ENCODE data around the gene EID1. TPM values are rescaled to one million over a fixed set of nuclear protein-coding genes. Genes with fewer than 3 reads are reported as not detected.

EID1 gene
- total RNA-seq, 1 donor from 2014 or later: 165 TPM

DNA sequence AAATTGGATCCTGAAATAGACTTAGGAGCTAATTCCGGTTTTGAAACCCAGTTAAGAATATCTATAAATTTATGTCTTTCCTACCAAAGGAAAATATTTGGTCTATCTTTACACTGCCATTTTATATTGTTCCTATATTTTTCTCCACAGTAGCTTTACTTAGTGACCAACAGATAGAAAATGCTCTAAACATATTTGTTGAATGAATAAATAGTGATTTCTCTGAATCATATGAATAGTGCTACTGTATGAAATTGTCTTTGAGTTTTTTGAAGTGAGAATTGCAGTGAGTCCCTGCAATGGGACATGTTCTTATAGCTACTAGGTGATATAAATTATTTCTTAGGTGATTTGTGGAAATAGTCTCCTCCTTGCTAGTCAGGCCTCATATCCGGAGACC lies 18.5 kb upstream of the EID1 start:
- no peak overlapping the region for H3K4me3 ChIP-seq (ENCODE audit: insufficient read depth, low read depth, low read length)
- H4K20me1 ChIP-seq (ENCODE audit: insufficient read depth, low read length): no peaks in the 10 kb centered on the region
- H3K4me1 Mint-ChIP-seq (ENCODE audit: low read depth, unreplicated experiment): peaks cover 36% of the 10 kb centered on the region
- no peaks in the 10 kb centered on the region for H3K27me3 ChIP-seq (ENCODE audit: insufficient read depth, low read length)
- DNase-seq (ENCODE audit: low read depth): no peak
- H3K4me1 ChIP-seq (ENCODE audit: insufficient read depth, low read length): peaks cover 17% of the 10 kb centered on the region
- no peak overlapping the region for H3K27ac Mint-ChIP-seq (ENCODE audit: unreplicated experiment)
- no peak overlapping the region for H3K27ac ChIP-seq (ENCODE audit: low read depth, low read length)
- H3K79me2 ChIP-seq (ENCODE audit: insufficient read depth, low read length): no peaks in the 10 kb centered on the region
- no peak overlapping the region for H3K4me2 ChIP-seq (ENCODE audit: low read length)
- no peak overlapping the region for H3K9ac ChIP-seq (ENCODE audit: low read length)
- FAIRE-seq: peak; percentile 5
- no peak overlapping the region for H2AFZ ChIP-seq (ENCODE audit: low read depth, low read length)
- H3K4me3 Mint-ChIP-seq (ENCODE audit: unreplicated experiment): no peak overlapping the region
- H3K36me3 Mint-ChIP-seq (ENCODE audit: low read depth, unreplicated experiment): no peaks in the 10 kb centered on the region
- no peaks in the 10 kb centered on the region for H3K27me3 Mint-ChIP-seq (ENCODE audit: low read depth, unreplicated experiment)
- no peaks in the 10 kb centered on the region for H3K9me3 Mint-ChIP-seq (ENCODE audit: unreplicated experiment)
- H3K36me3 ChIP-seq (ENCODE audit: insufficient read depth, low read length): no peaks in the 10 kb centered on the region
- TF ChIP-seq, protein P1, sequence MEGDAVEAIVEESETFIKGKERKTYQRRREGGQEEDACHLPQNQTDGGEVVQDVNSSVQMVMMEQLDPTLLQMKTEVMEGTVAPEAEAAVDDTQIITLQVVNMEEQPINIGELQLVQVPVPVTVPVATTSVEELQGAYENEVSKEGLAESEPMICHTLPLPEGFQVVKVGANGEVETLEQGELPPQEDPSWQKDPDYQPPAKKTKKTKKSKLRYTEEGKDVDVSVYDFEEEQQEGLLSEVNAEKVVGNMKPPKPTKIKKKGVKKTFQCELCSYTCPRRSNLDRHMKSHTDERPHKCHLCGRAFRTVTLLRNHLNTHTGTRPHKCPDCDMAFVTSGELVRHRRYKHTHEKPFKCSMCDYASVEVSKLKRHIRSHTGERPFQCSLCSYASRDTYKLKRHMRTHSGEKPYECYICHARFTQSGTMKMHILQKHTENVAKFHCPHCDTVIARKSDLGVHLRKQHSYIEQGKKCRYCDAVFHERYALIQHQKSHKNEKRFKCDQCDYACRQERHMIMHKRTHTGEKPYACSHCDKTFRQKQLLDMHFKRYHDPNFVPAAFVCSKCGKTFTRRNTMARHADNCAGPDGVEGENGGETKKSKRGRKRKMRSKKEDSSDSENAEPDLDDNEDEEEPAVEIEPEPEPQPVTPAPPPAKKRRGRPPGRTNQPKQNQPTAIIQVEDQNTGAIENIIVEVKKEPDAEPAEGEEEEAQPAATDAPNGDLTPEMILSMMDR (IDR thresholded peaks at IDR 0.05; ENCODE audit: insufficient read depth, low read depth, low read length): no peak
- TF ChIP-seq EZH2 (IDR thresholded peaks at IDR 0.05; ENCODE audit: insufficient read depth, low read length): no peak
- H3K9me3 ChIP-seq (ENCODE audit: insufficient read depth, low read depth, low read length): no peaks in the 10 kb centered on the region

DNA sequence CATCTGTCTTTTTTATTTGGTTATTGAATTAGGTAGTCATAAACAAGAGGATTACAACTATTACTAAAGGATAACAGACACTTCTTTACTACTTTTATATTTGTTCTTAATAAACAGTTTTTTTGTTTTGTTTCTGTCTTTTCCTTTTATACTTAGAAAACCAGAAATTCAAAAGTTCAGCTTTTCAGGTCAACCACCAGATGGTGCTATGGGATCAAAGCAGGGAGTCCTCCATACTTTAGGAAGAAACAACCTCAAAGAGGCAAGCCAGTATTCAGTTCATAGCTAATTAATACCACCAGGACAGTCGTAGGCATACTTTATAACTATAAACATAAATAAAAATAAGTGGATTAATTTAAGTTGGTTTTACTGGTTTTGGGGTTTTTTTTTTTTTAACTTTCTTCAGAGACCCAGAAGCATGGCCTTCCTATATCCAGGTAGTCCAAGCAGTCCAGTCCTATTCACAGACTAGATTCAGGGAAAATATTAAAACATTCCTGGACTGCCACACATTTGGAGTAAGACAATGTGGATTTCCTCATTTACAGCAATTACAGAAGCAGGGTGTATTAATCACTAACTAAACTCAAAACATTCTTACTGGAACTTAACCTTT lies 16.0 kb upstream of the EID1 start:
- Histone ChIP-seq H2AFZ (ENCODE audit: low read depth, low read length) (no peak overlapping the region), H3K9ac (ENCODE audit: low read length) (no peak overlapping the region), H3K9me3 (ENCODE audit: insufficient read depth, low read depth, low read length) (no peaks in the 10 kb centered on the region), H3K27me3 (ENCODE audit: insufficient read depth, low read length) (no peaks in the 10 kb centered on the region), H3K4me2 (ENCODE audit: low read length) (no peak overlapping the region), H3K27ac (ENCODE audit: low read depth, low read length) (no peak overlapping the region), H3K4me3 (ENCODE audit: insufficient read depth, low read depth, low read length) (no peak overlapping the region), H3K79me2 (ENCODE audit: insufficient read depth, low read length) (no peaks in the 10 kb centered on the region), H3K36me3 (ENCODE audit: insufficient read depth, low read length) (no peaks in the 10 kb centered on the region), H3K4me1 (ENCODE audit: insufficient read depth, low read length) (peaks cover 22% of the 10 kb centered on the region), H4K20me1 (ENCODE audit: insufficient read depth, low read length) (no peaks in the 10 kb centered on the region)
- Mint-ChIP-seq H3K4me3 (ENCODE audit: unreplicated experiment) (no peak overlapping the region), H3K27me3 (ENCODE audit: low read depth, unreplicated experiment) (no peaks in the 10 kb centered on the region), H3K36me3 (ENCODE audit: low read depth, unreplicated experiment) (no peaks in the 10 kb centered on the region), H3K4me1 (ENCODE audit: low read depth, unreplicated experiment) (peaks cover 34% of the 10 kb centered on the region), H3K27ac (ENCODE audit: unreplicated experiment) (no peak overlapping the region), H3K9me3 (ENCODE audit: unreplicated experiment) (no peaks in the 10 kb centered on the region)
- FAIRE-seq (peak; percentile 65), DNase-seq (ENCODE audit: low read depth) (peak; percentile 52)
- TF ChIP-seq, protein P1 (IDR thresholded peaks at IDR 0.05; ENCODE audit: insufficient read depth, low read depth, low read length): peak; percentile 92
- no peak for TF ChIP-seq EZH2 (IDR thresholded peaks at IDR 0.05; ENCODE audit: insufficient read depth, low read length)

DNA sequence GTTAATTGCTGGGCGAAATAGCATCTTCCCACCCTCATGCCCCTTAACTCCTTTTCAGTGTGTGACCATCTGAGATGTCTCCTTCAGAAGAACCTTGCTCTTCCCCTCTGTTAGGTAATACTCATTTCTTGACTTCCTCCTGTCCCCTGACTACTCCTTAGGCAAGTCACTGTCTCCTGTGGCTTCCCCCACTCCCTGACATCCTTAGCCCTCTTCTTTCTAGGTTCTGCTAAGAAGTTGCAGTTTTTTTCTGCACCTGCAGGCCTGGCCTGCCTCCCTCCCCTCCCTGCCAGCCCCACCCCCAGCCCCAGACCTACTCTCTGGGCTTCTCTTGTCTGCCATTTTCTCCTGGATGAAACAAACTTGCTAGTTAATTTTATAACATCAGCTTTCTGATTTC lies 15.2 kb upstream of the EID1 start:
- Histone ChIP-seq H3K9ac (ENCODE audit: low read length) (no peak overlapping the region), H4K20me1 (ENCODE audit: insufficient read depth, low read length) (no peaks in the 10 kb centered on the region), H2AFZ (ENCODE audit: low read depth, low read length) (peak overlapping the region; percentile 43), H3K4me3 (ENCODE audit: insufficient read depth, low read depth, low read length) (no peak overlapping the region), H3K27me3 (ENCODE audit: insufficient read depth, low read length) (no peaks in the 10 kb centered on the region), H3K4me2 (ENCODE audit: low read length) (no peak overlapping the region), H3K9me3 (ENCODE audit: insufficient read depth, low read depth, low read length) (no peaks in the 10 kb centered on the region), H3K27ac (ENCODE audit: low read depth, low read length) (no peak overlapping the region), H3K79me2 (ENCODE audit: insufficient read depth, low read length) (no peaks in the 10 kb centered on the region), H3K4me1 (ENCODE audit: insufficient read depth, low read length) (peaks cover 22% of the 10 kb centered on the region), H3K36me3 (ENCODE audit: insufficient read depth, low read length) (no peaks in the 10 kb centered on the region)
- Mint-ChIP-seq H3K27ac (ENCODE audit: unreplicated experiment) (no peak overlapping the region), H3K27me3 (ENCODE audit: low read depth, unreplicated experiment) (no peaks in the 10 kb centered on the region), H3K36me3 (ENCODE audit: low read depth, unreplicated experiment) (no peaks in the 10 kb centered on the region), H3K4me1 (ENCODE audit: low read depth, unreplicated experiment) (peaks cover 31% of the 10 kb centered on the region), H3K9me3 (ENCODE audit: unreplicated experiment) (no peaks in the 10 kb centered on the region), H3K4me3 (ENCODE audit: unreplicated experiment) (no peak overlapping the region)
- TF ChIP-seq EZH2 (IDR thresholded peaks at IDR 0.05; ENCODE audit: insufficient read depth, low read length): no peak
- TF ChIP-seq, protein P1 (IDR thresholded peaks at IDR 0.05; ENCODE audit: insufficient read depth, low read depth, low read length): no peak
- no peak for DNase-seq (ENCODE audit: low read depth)
- no peak for FAIRE-seq
